GM12878 (cell line): ENCODE results near the gene CYP8B1. TPM values are rescaled to one million over a fixed set of nuclear protein-coding genes. Genes with fewer than 3 reads are reported as not detected.

Experiments
- ATAC-seq: fragments of 200-7000 bp; cut with Tn5 transposase; 3 replicates; pipeline ENCODE4 v1.9.1; 2020; ENCODE audit warnings: mild to moderate bottlenecking, moderate library complexity
- BruUV-seq: library from RNA; stranded (reverse); fragments of 400-500 nt; replicated peaks from 2 replicates; lab custom pipeline; 2021; lab: Mats Ljungman, UMichigan
- CTCF ChIA-PET: fragments of 300-600 bp; sonication (Branson Sonifier 250); formaldehyde crosslinking; extraction: SDS; loops from one replicate; lab custom pipeline; 2021; ENCODE audit warnings: inconsistent platforms; lab: Yijun Ruan, JAX
- POLR2A ChIA-PET: fragments of 350-600 bp; formaldehyde crosslinking; extraction: SDS; loops from one replicate; lab custom pipeline; 2021; ENCODE audit warnings: inconsistent platforms; lab: Charles Lee
- RAD21 ChIA-PET: fragments of 300-600 bp; sonication (Branson Sonifier 250); formaldehyde crosslinking; loops from one replicate; lab custom pipeline; 2023; ENCODE audit warnings: antibody characterized with exemption; ENCODE audit not compliant: unreplicated experiment; lab: Charles Lee
- SMC1A ChIA-PET: fragments of 300-600 bp; sonication (Branson Sonifier 250); formaldehyde crosslinking; loops from one replicate; lab custom pipeline; 2023; ENCODE audit not compliant: unreplicated experiment, uncharacterized antibody; lab: Charles Lee
- DNase-seq: peaks from one replicate; pipeline ENCODE4 v3.0.0-alpha.2; 2011; ENCODE audit warnings: low read depth, low spot score
- FAIRE-seq: peaks from 3 replicates; lab custom pipeline; 2011; peaks lifted over from hg19 to GRCh38; lab: Jason Lieb, UNC
- H2AFZ ChIP-seq: 2 replicates; pipeline ENCODE4 v1.6.0; 2011; ENCODE audit warnings: low read depth, low read length, control low read depth; ENCODE audit not compliant: control insufficient read depth
- H3K27ac ChIP-seq: 2 replicates; pipeline ENCODE4 v1.5.1; 2011; ENCODE audit warnings: control low read depth; ENCODE audit not compliant: control insufficient read depth, insufficient read depth
- H3K27me3 ChIP-seq, 2 experiments: replicated peaks in 1 of 2; 2 replicates each; pipeline versions ENCODE4 v1.6.0 to v1.6.1; 2011; ENCODE audit warnings: low read length in 1 of 2; ENCODE audit not compliant: control insufficient read depth in 2 of 2, insufficient read depth in 2 of 2
- H3K36me3 ChIP-seq, 2 experiments: 2 replicates each; pipeline ENCODE4 v1.5.1; 2011; ENCODE audit warnings: low read length in 1 of 2; ENCODE audit not compliant: control insufficient read depth in 2 of 2, insufficient read depth in 2 of 2
- H3K4me1 ChIP-seq: 2 replicates; pipeline ENCODE4 v1.6.1; 2011; ENCODE audit warnings: mild to moderate bottlenecking, low read length, moderate library complexity, mixed read lengths; ENCODE audit not compliant: control insufficient read depth, insufficient read depth
- H3K4me2 ChIP-seq: 2 replicates; pipeline ENCODE4 v1.6.0; 2011; ENCODE audit warnings: control low read depth; ENCODE audit not compliant: control insufficient read depth, insufficient read depth
- H3K4me3 ChIP-seq: fragments of 200-600 bp; sonication (generic); 2 replicates; pipeline ENCODE4 v1.5.1; 2016
- H3K79me2 ChIP-seq: 2 replicates; pipeline ENCODE4 v1.6.0; 2011; ENCODE audit warnings: low read length; ENCODE audit not compliant: control insufficient read depth, insufficient read depth
- H3K9ac ChIP-seq: 2 replicates; pipeline ENCODE4 v1.8.0; 2011; ENCODE audit warnings: low read length, control low read depth, mixed read lengths; ENCODE audit not compliant: control insufficient read depth, insufficient read depth
- H3K9me3 ChIP-seq: replicated peaks from 3 replicates; pipeline ENCODE4 v1.5.1; 2011; ENCODE audit warnings: mild to moderate bottlenecking, low read length; ENCODE audit not compliant: control insufficient read depth, insufficient read depth
- H4K20me1 ChIP-seq: 2 replicates; pipeline ENCODE4 v1.6.0; 2011; ENCODE audit not compliant: control insufficient read depth, insufficient read depth
- CHD2 ChIP-seq: IDR thresholded peaks from 2 replicates; pipeline ENCODE4 v1.6.1; 2011; ENCODE audit warnings: low read depth, low read length, improper control_type of control experiment, borderline replicate concordance
- E2F8 ChIP-seq: fragments of 450-650 bp; IDR thresholded peaks from 2 replicates; pipeline ENCODE4 v1.6.1; 2018; ENCODE audit warnings: mild to moderate bottlenecking, low read depth, moderate library complexity; ENCODE audit not compliant: partially characterized antibody
- MYC ChIP-seq: IDR thresholded peaks from 2 replicates; pipeline ENCODE4 v1.6.1; 2011; ENCODE audit warnings: mild to moderate bottlenecking, low read length, moderate library complexity, inconsistent platforms; ENCODE audit not compliant: insufficient read depth, insufficient replicate concordance, insufficient read length, severe bottlenecking
- SIX5 ChIP-seq: IDR thresholded peaks from 2 replicates; pipeline ENCODE4 v1.6.1; 2011; ENCODE audit warnings: mild to moderate bottlenecking, low read depth, low read length, moderate library complexity; ENCODE audit not compliant: severe bottlenecking
- SMC3 ChIP-seq: IDR thresholded peaks from 2 replicates; pipeline ENCODE4 v1.6.1; 2011; ENCODE audit warnings: low read length, improper control_type of control experiment, borderline replicate concordance
- WGBS: methylation state at CpG from one replicate; pipeline ENCODE4 v1.1.6; 2016; ENCODE audit warnings: low lambda C conversion rate; ENCODE audit not compliant: insufficient replicate concordance, insufficient coverage; ENCODE audit errors: missing lambda C conversion rate; 5-methylcytosine and 5-hydroxymethylcytosine counted together
- in situ Hi-C: fragments of 300-500 bp; cut with MboI; formaldehyde crosslinking; loops from 9 replicates; pipeline ENCODE4 v1.14.3; 2018; ENCODE audit warnings: mixed read lengths
- intact Hi-C: fragments of 100-400 bp; cut with micrococcal nuclease; formaldehyde crosslinking; loops from one replicate; pipeline ENCODE4 v1.14.2; 2022; ENCODE audit not compliant: unreplicated experiment
- polyA plus RNA-seq, 11 experiments: library from polyadenylated mRNA; depleted of rRNA in 4 of 11; unstranded in 6 of 11; stranded (reverse) in 5 of 11; fragments of >200 nt; fragmentation: Nextera tagmentation in 4 of 11; fragmentation: Illumina TruSeq in 1 of 11; extraction: Ambion mirVana in 4 of 11; extraction: Trizol in 1 of 11; gene quantifications; 1 replicate in 1 of 11; 2 replicates in 10 of 11; pipeline versions ENCODE4 v1.2.1 to v1.2.3, GENCODE V29; 2011 to 2016; ENCODE audit warnings: inconsistent platforms in 2 of 11, missing spikeins in 2 of 11, low read depth in 1 of 11
- total RNA-seq, 4 experiments: library from RNA; depleted of rRNA in 3 of 4; stranded (reverse); fragments of >200 nt in 3 of 4; fragmentation: Illumina TruSeq in 1 of 4; extraction: Trizol in 1 of 4; gene quantifications; 2 replicates each; pipeline versions ENCODE4 v1.2.1 to v1.2.3, GENCODE V29; 2013 to 2021
- TF ChIP-seq, protein P1 (sequence below): fragments of 450-650 bp; IDR thresholded peaks from 2 replicates; pipeline ENCODE4 v1.6.1; 2017; ENCODE audit warnings: mild to moderate bottlenecking
- TF ChIP-seq, protein P2 (sequence below): IDR thresholded peaks from 2 replicates; pipeline ENCODE4 v1.6.1; 2012; ENCODE audit warnings: improper control_type of control experiment, low read depth, low read length; ENCODE audit not compliant: insufficient replicate concordance
- TF ChIP-seq, protein P3 (sequence below): IDR thresholded peaks from 2 replicates; pipeline ENCODE4 v1.6.1; 2011; ENCODE audit warnings: mild to moderate bottlenecking, low read depth, low read length, moderate library complexity; ENCODE audit not compliant: insufficient replicate concordance
- TF ChIP-seq, protein P4 (sequence below): fragments of 450-650 bp; IDR thresholded peaks from 2 replicates; pipeline ENCODE4 v1.6.1; 2016; ENCODE audit warnings: mild to moderate bottlenecking

CYP8B1 gene
- total and polyA plus RNA-seq, 10 of the 15 experiments (the other 5 are each of a cell fraction or from before 2014, with no cell fraction given): 0.08 TPM; not detected in 9

DNA sequence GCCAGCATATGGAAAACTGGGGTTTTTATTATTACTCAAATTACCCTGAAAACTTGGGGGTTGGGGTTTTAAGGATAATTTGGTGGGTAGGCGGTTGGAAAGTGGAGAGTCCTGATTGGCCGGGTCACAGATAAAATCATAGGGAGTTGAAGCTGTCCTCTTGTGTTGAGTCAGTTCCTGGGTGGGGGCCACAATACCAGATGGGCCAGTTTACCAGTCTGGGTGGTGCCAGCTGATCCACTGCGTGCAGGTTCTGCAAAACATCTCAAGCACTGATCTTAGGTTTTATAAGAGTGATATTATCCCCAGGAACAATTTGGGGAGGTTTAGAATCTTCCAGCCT lies 25.4 kb upstream of the CYP8B1 start:
- no peak for DNase-seq

More for the DNA sequence above, 25.4 kb upstream of the CYP8B1 start:
- SMC1A ChIA-PET: interaction anchor here (0.7 to 1.2 kb wide), 2 partner anchors 11 to 212 kb away, joined by 3 read pairs; no protein-coding TSS in a partner anchor
- Histone ChIP-seq H3K79me2 (no peaks in the 10 kb centered on the region), H3K4me3 (no peak overlapping the region), H2AFZ (no peak overlapping the region), H3K27me3 (peaks cover 0 to 6% of the 10 kb centered on the region in 2 experiments; a peak in 3 of 4 replicates), H3K36me3 (no peaks in the 10 kb centered on the region), H3K27ac (no peak overlapping the region), H3K4me2 (no peak overlapping the region), H3K4me1 (no peaks in the 10 kb centered on the region), H3K9ac (no peak overlapping the region), H4K20me1 (no peaks in the 10 kb centered on the region), H3K9me3 (no peaks in the 10 kb centered on the region; the same call in 2 of the 3 replicates)
- POLR2A ChIA-PET: no interaction called here
- ATAC-seq: no peak
- BruUV-seq: no TSS peak
- no peak for FAIRE-seq
- 10% methylated on average over 3 of the region's 3 CpGs for WGBS
- CTCF ChIA-PET: interaction anchor here (0.6 kb wide), 1 partner anchor 31 kb away, joined by 3 read pairs; no protein-coding TSS in a partner anchor
- RAD21 ChIA-PET: no interaction called here
- in situ Hi-C loops: no loop called here
- no peak for TF ChIP-seq SIX5
- no peak for TF ChIP-seq MYC
- no peak for TF ChIP-seq SMC3
- TF ChIP-seq E2F8: no peak
- TF ChIP-seq, protein P1, sequence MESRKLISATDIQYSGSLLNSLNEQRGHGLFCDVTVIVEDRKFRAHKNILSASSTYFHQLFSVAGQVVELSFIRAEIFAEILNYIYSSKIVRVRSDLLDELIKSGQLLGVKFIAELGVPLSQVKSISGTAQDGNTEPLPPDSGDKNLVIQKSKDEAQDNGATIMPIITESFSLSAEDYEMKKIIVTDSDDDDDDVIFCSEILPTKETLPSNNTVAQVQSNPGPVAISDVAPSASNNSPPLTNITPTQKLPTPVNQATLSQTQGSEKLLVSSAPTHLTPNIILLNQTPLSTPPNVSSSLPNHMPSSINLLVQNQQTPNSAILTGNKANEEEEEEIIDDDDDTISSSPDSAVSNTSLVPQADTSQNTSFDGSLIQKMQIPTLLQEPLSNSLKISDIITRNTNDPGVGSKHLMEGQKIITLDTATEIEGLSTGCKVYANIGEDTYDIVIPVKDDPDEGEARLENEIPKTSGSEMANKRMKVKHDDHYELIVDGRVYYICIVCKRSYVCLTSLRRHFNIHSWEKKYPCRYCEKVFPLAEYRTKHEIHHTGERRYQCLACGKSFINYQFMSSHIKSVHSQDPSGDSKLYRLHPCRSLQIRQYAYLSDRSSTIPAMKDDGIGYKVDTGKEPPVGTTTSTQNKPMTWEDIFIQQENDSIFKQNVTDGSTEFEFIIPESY: no peak
- TF ChIP-seq, protein P2, sequence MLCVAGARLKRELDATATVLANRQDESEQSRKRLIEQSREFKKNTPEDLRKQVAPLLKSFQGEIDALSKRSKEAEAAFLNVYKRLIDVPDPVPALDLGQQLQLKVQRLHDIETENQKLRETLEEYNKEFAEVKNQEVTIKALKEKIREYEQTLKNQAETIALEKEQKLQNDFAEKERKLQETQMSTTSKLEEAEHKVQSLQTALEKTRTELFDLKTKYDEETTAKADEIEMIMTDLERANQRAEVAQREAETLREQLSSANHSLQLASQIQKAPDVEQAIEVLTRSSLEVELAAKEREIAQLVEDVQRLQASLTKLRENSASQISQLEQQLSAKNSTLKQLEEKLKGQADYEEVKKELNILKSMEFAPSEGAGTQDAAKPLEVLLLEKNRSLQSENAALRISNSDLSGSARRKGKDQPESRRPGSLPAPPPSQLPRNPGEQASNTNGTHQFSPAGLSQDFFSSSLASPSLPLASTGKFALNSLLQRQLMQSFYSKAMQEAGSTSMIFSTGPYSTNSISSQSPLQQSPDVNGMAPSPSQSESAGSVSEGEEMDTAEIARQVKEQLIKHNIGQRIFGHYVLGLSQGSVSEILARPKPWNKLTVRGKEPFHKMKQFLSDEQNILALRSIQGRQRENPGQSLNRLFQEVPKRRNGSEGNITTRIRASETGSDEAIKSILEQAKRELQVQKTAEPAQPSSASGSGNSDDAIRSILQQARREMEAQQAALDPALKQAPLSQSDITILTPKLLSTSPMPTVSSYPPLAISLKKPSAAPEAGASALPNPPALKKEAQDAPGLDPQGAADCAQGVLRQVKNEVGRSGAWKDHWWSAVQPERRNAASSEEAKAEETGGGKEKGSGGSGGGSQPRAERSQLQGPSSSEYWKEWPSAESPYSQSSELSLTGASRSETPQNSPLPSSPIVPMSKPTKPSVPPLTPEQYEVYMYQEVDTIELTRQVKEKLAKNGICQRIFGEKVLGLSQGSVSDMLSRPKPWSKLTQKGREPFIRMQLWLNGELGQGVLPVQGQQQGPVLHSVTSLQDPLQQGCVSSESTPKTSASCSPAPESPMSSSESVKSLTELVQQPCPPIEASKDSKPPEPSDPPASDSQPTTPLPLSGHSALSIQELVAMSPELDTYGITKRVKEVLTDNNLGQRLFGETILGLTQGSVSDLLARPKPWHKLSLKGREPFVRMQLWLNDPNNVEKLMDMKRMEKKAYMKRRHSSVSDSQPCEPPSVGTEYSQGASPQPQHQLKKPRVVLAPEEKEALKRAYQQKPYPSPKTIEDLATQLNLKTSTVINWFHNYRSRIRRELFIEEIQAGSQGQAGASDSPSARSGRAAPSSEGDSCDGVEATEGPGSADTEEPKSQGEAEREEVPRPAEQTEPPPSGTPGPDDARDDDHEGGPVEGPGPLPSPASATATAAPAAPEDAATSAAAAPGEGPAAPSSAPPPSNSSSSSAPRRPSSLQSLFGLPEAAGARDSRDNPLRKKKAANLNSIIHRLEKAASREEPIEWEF: no peak
- no peak for TF ChIP-seq CHD2
- TF ChIP-seq, protein P3, sequence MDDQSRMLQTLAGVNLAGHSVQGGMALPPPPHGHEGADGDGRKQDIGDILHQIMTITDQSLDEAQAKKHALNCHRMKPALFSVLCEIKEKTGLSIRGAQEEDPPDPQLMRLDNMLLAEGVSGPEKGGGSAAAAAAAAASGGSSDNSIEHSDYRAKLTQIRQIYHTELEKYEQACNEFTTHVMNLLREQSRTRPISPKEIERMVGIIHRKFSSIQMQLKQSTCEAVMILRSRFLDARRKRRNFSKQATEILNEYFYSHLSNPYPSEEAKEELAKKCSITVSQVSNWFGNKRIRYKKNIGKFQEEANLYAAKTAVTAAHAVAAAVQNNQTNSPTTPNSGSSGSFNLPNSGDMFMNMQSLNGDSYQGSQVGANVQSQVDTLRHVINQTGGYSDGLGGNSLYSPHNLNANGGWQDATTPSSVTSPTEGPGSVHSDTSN: no peak
- TF ChIP-seq, protein P4, sequence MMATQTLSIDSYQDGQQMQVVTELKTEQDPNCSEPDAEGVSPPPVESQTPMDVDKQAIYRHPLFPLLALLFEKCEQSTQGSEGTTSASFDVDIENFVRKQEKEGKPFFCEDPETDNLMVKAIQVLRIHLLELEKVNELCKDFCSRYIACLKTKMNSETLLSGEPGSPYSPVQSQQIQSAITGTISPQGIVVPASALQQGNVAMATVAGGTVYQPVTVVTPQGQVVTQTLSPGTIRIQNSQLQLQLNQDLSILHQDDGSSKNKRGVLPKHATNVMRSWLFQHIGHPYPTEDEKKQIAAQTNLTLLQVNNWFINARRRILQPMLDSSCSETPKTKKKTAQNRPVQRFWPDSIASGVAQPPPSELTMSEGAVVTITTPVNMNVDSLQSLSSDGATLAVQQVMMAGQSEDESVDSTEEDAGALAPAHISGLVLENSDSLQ: no peak
- intact Hi-C loops: no loop called here
